ENCODE results near the gene RBCK1. TPM values are rescaled to one million over a fixed set of nuclear protein-coding genes. Genes with fewer than 3 reads are reported as not detected.

Gene RBCK1
- total and polyA plus RNA-seq, 10 of the 15 experiments (the other 5 are each of a cell fraction or from before 2014, with no cell fraction given) = 14.1 to 99.7 (median 76.0) TPM

- no peaks in the 10 kb centered on the region for H3K27me3 ChIP-seq (replicated peaks in 1 of 2; ENCODE audit: control insufficient read depth in 2 of 2, insufficient read depth in 2 of 2, low read length in 1 of 2)
- no peak overlapping the region for H3K4me2 ChIP-seq (ENCODE audit: control insufficient read depth, insufficient read depth)
- WGBS (ENCODE audit: insufficient coverage, insufficient replicate concordance, low lambda C conversion rate, missing lambda C conversion rate) = 97% methylated on average over 13 of the region's 13 CpGs
- H4K20me1 ChIP-seq (ENCODE audit: control insufficient read depth, insufficient read depth) = no peaks in the 10 kb centered on the region; the same call in 1 of the 2 replicates
- BruUV-seq (replicated peaks) = no TSS peak
- CTCF ChIA-PET = no interaction called here
- intact Hi-C loops (cut with micrococcal nuclease; ENCODE audit: unreplicated experiment) = no loop called here
- peaks cover 20% of the 10 kb centered on the region for H3K4me1 ChIP-seq (ENCODE audit: control insufficient read depth, insufficient read depth, low read length)
- H3K9ac ChIP-seq (ENCODE audit: control insufficient read depth, insufficient read depth, low read length) = no peak overlapping the region
- ATAC-seq (no peak), DNase-seq (ENCODE audit: low read depth, low spot score) (no peak), FAIRE-seq (no peak)
- no peaks in the 10 kb centered on the region for H3K79me2 ChIP-seq (ENCODE audit: control insufficient read depth, insufficient read depth, low read length)
- H3K4me3 ChIP-seq = no peak overlapping the region
- SMC1A ChIA-PET (ENCODE audit: uncharacterized antibody, unreplicated experiment) = no interaction called here
- no peak overlapping the region for H2AFZ ChIP-seq (ENCODE audit: control insufficient read depth, low read depth, low read length)
- in situ Hi-C loops (cut with MboI) = no loop called here
- RAD21 ChIA-PET (ENCODE audit: unreplicated experiment) = no interaction called here
- POLR2A ChIA-PET = no interaction called here
- H3K36me3 ChIP-seq (ENCODE audit: control insufficient read depth in 2 of 2, insufficient read depth in 2 of 2, low read length in 1 of 2) = peaks cover 23 to 46% of the 10 kb centered on the region in 2 experiments
- TF ChIP-seq NKRF (conservative IDR thresholded peaks at IDR 0.05) (no peak), ZNF24 (IDR thresholded peaks at IDR 0.05) (no peak), CBFB (IDR thresholded peaks at IDR 0.05; ENCODE audit: low read depth) (no peak)
- TF ChIP-seq, protein P1, sequence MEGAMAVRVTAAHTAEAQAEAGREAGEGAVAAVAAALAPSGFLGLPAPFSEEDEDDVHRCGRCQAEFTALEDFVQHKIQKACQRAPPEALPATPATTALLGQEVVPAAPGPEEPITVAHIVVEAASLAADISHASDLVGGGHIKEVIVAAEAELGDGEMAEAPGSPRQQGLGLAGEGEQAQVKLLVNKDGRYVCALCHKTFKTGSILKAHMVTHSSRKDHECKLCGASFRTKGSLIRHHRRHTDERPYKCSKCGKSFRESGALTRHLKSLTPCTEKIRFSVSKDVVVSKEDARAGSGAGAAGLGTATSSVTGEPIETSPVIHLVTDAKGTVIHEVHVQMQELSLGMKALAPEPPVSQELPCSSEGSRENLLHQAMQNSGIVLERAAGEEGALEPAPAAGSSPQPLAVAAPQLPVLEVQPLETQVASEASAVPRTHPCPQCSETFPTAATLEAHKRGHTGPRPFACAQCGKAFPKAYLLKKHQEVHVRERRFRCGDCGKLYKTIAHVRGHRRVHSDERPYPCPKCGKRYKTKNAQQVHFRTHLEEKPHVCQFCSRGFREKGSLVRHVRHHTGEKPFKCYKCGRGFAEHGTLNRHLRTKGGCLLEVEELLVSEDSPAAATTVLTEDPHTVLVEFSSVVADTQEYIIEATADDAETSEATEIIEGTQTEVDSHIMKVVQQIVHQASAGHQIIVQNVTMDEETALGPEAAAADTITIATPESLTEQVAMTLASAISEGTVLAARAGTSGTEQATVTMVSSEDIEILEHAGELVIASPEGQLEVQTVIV (IDR thresholded peaks at IDR 0.05; ENCODE audit: borderline replicate concordance, partially characterized antibody) = no peak
- H3K9me3 ChIP-seq (replicated peaks; ENCODE audit: control insufficient read depth, insufficient read depth, low read length) = no peaks in the 10 kb centered on the region
- no peak overlapping the region for H3K27ac ChIP-seq (ENCODE audit: control insufficient read depth, insufficient read depth)
These were observed 32.5 kb downstream of the RBCK1 start for GRCh38 chr20:440636-441035.

All from GM12878 (cell line).